GM12878 (cell line): Measurements from ENCODE around the gene SEMA7A. TPM values are rescaled to one million over a fixed set of nuclear protein-coding genes. Genes with fewer than 3 reads are reported as not detected.

Experiments
- ATAC-seq: fragments of 200-7000 bp; cut with Tn5 transposase; 3 replicates; pipeline ENCODE4 v1.9.1; 2020; ENCODE audit warnings: mild to moderate bottlenecking, moderate library complexity
- BruUV-seq: library from RNA; stranded (reverse); fragments of 400-500 nt; replicated peaks from 2 replicates; lab custom pipeline; 2021; lab: Mats Ljungman, UMichigan
- CTCF ChIA-PET: fragments of 300-600 bp; sonication (Branson Sonifier 250); formaldehyde crosslinking; extraction: SDS; loops from one replicate; lab custom pipeline; 2021; ENCODE audit warnings: inconsistent platforms; lab: Yijun Ruan, JAX
- POLR2A ChIA-PET: fragments of 350-600 bp; formaldehyde crosslinking; extraction: SDS; loops from one replicate; lab custom pipeline; 2021; ENCODE audit warnings: inconsistent platforms; lab: Charles Lee
- RAD21 ChIA-PET: fragments of 300-600 bp; sonication (Branson Sonifier 250); formaldehyde crosslinking; loops from one replicate; lab custom pipeline; 2023; ENCODE audit warnings: antibody characterized with exemption; ENCODE audit not compliant: unreplicated experiment; lab: Charles Lee
- SMC1A ChIA-PET: fragments of 300-600 bp; sonication (Branson Sonifier 250); formaldehyde crosslinking; loops from one replicate; lab custom pipeline; 2023; ENCODE audit not compliant: unreplicated experiment, uncharacterized antibody; lab: Charles Lee
- DNase-seq: peaks from one replicate; pipeline ENCODE4 v3.0.0-alpha.2; 2011; ENCODE audit warnings: low read depth, low spot score
- FAIRE-seq: peaks from 3 replicates; lab custom pipeline; 2011; peaks lifted over from hg19 to GRCh38; lab: Jason Lieb, UNC
- H2AFZ ChIP-seq: 2 replicates; pipeline ENCODE4 v1.6.0; 2011; ENCODE audit warnings: low read depth, low read length, control low read depth; ENCODE audit not compliant: control insufficient read depth
- H3K27ac ChIP-seq: 2 replicates; pipeline ENCODE4 v1.5.1; 2011; ENCODE audit warnings: control low read depth; ENCODE audit not compliant: control insufficient read depth, insufficient read depth
- H3K27me3 ChIP-seq, 2 experiments: replicated peaks in 1 of 2; 2 replicates each; pipeline versions ENCODE4 v1.6.0 to v1.6.1; 2011; ENCODE audit warnings: low read length in 1 of 2; ENCODE audit not compliant: control insufficient read depth in 2 of 2, insufficient read depth in 2 of 2
- H3K36me3 ChIP-seq, 2 experiments: 2 replicates each; pipeline ENCODE4 v1.5.1; 2011; ENCODE audit warnings: low read length in 1 of 2; ENCODE audit not compliant: control insufficient read depth in 2 of 2, insufficient read depth in 2 of 2
- H3K4me1 ChIP-seq: 2 replicates; pipeline ENCODE4 v1.6.1; 2011; ENCODE audit warnings: mild to moderate bottlenecking, low read length, moderate library complexity, mixed read lengths; ENCODE audit not compliant: control insufficient read depth, insufficient read depth
- H3K4me2 ChIP-seq: 2 replicates; pipeline ENCODE4 v1.6.0; 2011; ENCODE audit warnings: control low read depth; ENCODE audit not compliant: control insufficient read depth, insufficient read depth
- H3K4me3 ChIP-seq: fragments of 200-600 bp; sonication (generic); 2 replicates; pipeline ENCODE4 v1.5.1; 2016
- H3K79me2 ChIP-seq: 2 replicates; pipeline ENCODE4 v1.6.0; 2011; ENCODE audit warnings: low read length; ENCODE audit not compliant: control insufficient read depth, insufficient read depth
- H3K9ac ChIP-seq: 2 replicates; pipeline ENCODE4 v1.8.0; 2011; ENCODE audit warnings: low read length, control low read depth, mixed read lengths; ENCODE audit not compliant: control insufficient read depth, insufficient read depth
- H3K9me3 ChIP-seq: replicated peaks from 3 replicates; pipeline ENCODE4 v1.5.1; 2011; ENCODE audit warnings: mild to moderate bottlenecking, low read length; ENCODE audit not compliant: control insufficient read depth, insufficient read depth
- H4K20me1 ChIP-seq: 2 replicates; pipeline ENCODE4 v1.6.0; 2011; ENCODE audit not compliant: control insufficient read depth, insufficient read depth
- ASH2L ChIP-seq: fragments of 300-600, 200-600 bp; sonication (generic); IDR thresholded peaks from 2 replicates; pipeline ENCODE4 v1.6.1; 2017; ENCODE audit warnings: low read depth, mild to moderate bottlenecking, borderline replicate concordance
- BHLHE40 ChIP-seq, 2 experiments: fragments of 450-650 bp in 1 of 2; IDR thresholded peaks; 2 replicates each; pipeline ENCODE4 v1.6.1; 2011 to 2017; ENCODE audit warnings: low read depth in 2 of 2, borderline replicate concordance in 1 of 2, improper control_type of control experiment in 1 of 2, low read length in 1 of 2, mild to moderate bottlenecking in 1 of 2
- BMI1 ChIP-seq: fragments of 450-650 bp; IDR thresholded peaks from 2 replicates; pipeline ENCODE4 v1.6.1; 2016; ENCODE audit warnings: mild to moderate bottlenecking, moderate library complexity, borderline replicate concordance
- EGR1 ChIP-seq, 2 experiments: IDR thresholded peaks; 1 replicate in 1 of 2; 2 replicates in 1 of 2; pipeline ENCODE4 v1.6.1; 2011 to 2012; ENCODE audit warnings: low read depth in 2 of 2, low read length in 2 of 2, borderline replicate concordance in 1 of 2, mild to moderate bottlenecking in 1 of 2, moderate library complexity in 1 of 2
- MEF2A ChIP-seq: IDR thresholded peaks from 2 replicates; pipeline ENCODE4 v1.6.1; 2011; ENCODE audit warnings: low read depth, mild to moderate bottlenecking, low read length, moderate library complexity; ENCODE audit not compliant: insufficient read depth
- NR2C1 ChIP-seq: fragments of 450-650 bp; IDR thresholded peaks from 2 replicates; pipeline ENCODE4 v1.6.1; 2017; ENCODE audit warnings: antibody characterized with exemption, mild to moderate bottlenecking, moderate library complexity
- PAX5 ChIP-seq: IDR thresholded peaks from 2 replicates; pipeline ENCODE4 v1.6.1; 2011; ENCODE audit warnings: low read depth, low read length, borderline replicate concordance
- STAT1 ChIP-seq: fragments of 450-650 bp; conservative IDR thresholded peaks from 2 replicates; pipeline ENCODE4 v1.6.1; 2014; ENCODE audit warnings: antibody characterized with exemption, mild to moderate bottlenecking
- TAF1 ChIP-seq: IDR thresholded peaks from 2 replicates; pipeline ENCODE4 v1.6.1; 2011; ENCODE audit warnings: mild to moderate bottlenecking, low read depth, low read length, borderline replicate concordance
- ZNF24 ChIP-seq: fragments of 450-650 bp; IDR thresholded peaks from 2 replicates; pipeline ENCODE4 v1.6.1; 2017; ENCODE audit warnings: antibody characterized with exemption, mild to moderate bottlenecking
- ZNF384 ChIP-seq: IDR thresholded peaks from 2 replicates; pipeline ENCODE4 v1.6.1; 2012; ENCODE audit warnings: low read depth, mild to moderate bottlenecking, low read length, improper control_type of control experiment, borderline replicate concordance
- WGBS: methylation state at CpG from one replicate; pipeline ENCODE4 v1.1.6; 2016; ENCODE audit warnings: low lambda C conversion rate; ENCODE audit not compliant: insufficient replicate concordance, insufficient coverage; ENCODE audit errors: missing lambda C conversion rate; 5-methylcytosine and 5-hydroxymethylcytosine counted together
- in situ Hi-C: fragments of 300-500 bp; cut with MboI; formaldehyde crosslinking; loops from 9 replicates; pipeline ENCODE4 v1.14.3; 2018; ENCODE audit warnings: mixed read lengths
- intact Hi-C: fragments of 100-400 bp; cut with micrococcal nuclease; formaldehyde crosslinking; loops from one replicate; pipeline ENCODE4 v1.14.2; 2022; ENCODE audit not compliant: unreplicated experiment
- polyA plus RNA-seq, 11 experiments: library from polyadenylated mRNA; depleted of rRNA in 4 of 11; unstranded in 6 of 11; stranded (reverse) in 5 of 11; fragments of >200 nt; fragmentation: Nextera tagmentation in 4 of 11; fragmentation: Illumina TruSeq in 1 of 11; extraction: Ambion mirVana in 4 of 11; extraction: Trizol in 1 of 11; gene quantifications; 1 replicate in 1 of 11; 2 replicates in 10 of 11; pipeline versions ENCODE4 v1.2.1 to v1.2.3, GENCODE V29; 2011 to 2016; ENCODE audit warnings: inconsistent platforms in 2 of 11, missing spikeins in 2 of 11, low read depth in 1 of 11
- total RNA-seq, 4 experiments: library from RNA; depleted of rRNA in 3 of 4; stranded (reverse); fragments of >200 nt in 3 of 4; fragmentation: Illumina TruSeq in 1 of 4; extraction: Trizol in 1 of 4; gene quantifications; 2 replicates each; pipeline versions ENCODE4 v1.2.1 to v1.2.3, GENCODE V29; 2013 to 2021
- TF ChIP-seq, protein P1 (sequence below): IDR thresholded peaks from 2 replicates; pipeline ENCODE4 v1.6.1; 2012; ENCODE audit warnings: low read depth, low read length, improper control_type of control experiment
- TF ChIP-seq, protein P2 (sequence below): fragments of 450-650 bp; IDR thresholded peaks from 2 replicates; pipeline ENCODE4 v1.6.1; 2017; ENCODE audit warnings: borderline replicate concordance
- TF ChIP-seq, protein P3 (sequence below): IDR thresholded peaks from 2 replicates; pipeline ENCODE4 v1.6.1; 2011; ENCODE audit warnings: low read depth, low read length, improper control_type of control experiment, borderline replicate concordance
- TF ChIP-seq, protein P4 (sequence below): IDR thresholded peaks from 2 replicates; pipeline ENCODE4 v1.6.1; 2012; ENCODE audit warnings: low read depth, low read length, improper control_type of control experiment

Gene SEMA7A
- total and polyA plus RNA-seq, 10 of the 15 experiments (the other 5 are each of a cell fraction or from before 2014, with no cell fraction given), result 0.08 to 112 (median 53.5) TPM

DNA sequence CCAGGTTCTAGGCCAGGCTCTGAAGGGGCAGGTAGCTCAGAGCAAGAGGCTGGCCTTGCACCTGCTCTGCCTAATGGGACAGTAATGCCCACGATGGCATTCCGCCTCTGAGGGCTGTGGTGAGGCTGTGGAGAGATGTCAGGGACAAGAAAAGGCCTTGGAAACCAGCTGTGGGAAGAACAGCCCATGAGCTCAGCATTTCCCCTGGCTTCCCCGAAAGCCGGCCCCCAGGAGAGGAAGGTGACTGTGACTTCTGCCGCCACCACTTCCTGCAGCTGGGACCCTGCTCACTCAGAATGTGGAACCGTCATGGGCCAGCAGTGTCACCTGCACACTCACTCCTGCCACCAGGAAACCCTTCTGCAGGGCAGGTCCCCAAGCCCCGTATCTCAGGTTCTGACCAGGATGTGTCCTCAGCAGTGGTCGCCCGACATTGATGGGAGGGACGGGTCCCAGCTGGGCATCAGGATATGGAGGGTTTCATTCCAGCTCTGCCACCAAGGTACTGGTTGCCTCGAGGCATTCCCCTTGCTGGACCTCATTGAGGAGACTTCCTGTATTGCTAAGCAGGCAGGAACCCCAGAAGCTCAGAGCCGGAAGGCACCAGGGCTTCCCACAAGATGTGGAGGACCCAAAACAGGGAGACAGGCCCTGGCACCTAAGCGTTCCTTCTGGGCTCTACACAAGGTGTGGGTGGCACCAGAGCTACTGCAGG is 30.7 kb downstream of the SEMA7A start (continued):
- TF ChIP-seq PAX5, result peak; percentile 96
- TF ChIP-seq, protein P1, sequence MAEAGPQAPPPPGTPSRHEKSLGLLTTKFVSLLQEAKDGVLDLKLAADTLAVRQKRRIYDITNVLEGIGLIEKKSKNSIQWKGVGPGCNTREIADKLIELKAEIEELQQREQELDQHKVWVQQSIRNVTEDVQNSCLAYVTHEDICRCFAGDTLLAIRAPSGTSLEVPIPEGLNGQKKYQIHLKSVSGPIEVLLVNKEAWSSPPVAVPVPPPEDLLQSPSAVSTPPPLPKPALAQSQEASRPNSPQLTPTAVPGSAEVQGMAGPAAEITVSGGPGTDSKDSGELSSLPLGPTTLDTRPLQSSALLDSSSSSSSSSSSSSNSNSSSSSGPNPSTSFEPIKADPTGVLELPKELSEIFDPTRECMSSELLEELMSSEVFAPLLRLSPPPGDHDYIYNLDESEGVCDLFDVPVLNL, result no peak
- TF ChIP-seq BMI1, result no peak
- TF ChIP-seq ZNF384, result no peak
- TF ChIP-seq, protein P2, sequence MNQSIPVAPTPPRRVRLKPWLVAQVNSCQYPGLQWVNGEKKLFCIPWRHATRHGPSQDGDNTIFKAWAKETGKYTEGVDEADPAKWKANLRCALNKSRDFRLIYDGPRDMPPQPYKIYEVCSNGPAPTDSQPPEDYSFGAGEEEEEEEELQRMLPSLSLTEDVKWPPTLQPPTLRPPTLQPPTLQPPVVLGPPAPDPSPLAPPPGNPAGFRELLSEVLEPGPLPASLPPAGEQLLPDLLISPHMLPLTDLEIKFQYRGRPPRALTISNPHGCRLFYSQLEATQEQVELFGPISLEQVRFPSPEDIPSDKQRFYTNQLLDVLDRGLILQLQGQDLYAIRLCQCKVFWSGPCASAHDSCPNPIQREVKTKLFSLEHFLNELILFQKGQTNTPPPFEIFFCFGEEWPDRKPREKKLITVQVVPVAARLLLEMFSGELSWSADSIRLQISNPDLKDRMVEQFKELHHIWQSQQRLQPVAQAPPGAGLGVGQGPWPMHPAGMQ, result no peak
- peak; percentile 47; the same call in 1 of the 2 replicates for TF ChIP-seq MEF2A

DNA sequence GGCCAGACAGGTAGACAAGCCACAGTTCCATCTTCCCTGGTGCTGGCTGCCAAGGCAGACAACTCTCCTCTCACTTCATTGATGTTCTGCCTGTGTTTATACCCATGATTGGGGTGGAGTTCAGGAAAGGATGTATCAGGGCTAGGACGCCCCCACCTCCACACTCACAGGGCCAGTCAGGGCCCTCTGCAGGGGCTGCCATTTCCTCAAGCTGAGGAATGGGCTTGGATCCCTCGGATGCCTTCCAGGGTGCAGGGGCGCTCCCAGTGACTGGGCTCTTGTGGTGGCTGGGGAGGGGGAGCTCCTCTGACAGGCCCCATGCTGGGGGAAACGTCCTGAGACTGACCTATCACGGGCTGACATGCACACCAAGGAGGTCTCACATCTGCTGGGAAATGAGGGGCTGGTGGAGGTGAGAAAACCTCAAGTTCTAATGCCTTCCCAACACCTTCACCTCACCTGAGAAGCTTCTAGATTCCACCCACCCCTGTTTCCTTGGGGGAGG is 31.4 kb downstream of the SEMA7A start:
- ChIA-PET CTCF (interaction anchor here (0.6 to 15.7 kb wide), 16 partner anchors 9 to 386 kb away, joined by 3 to 226 read pairs (median 4); partner anchors contain the start of genes SEMA7A and UBL7), RAD21 (interaction anchor here (0.8 to 20.3 kb wide), 12 partner anchors 8 to 388 kb away, joined by 3 to 496 read pairs (median 8); partner anchors contain the start of genes ARID3B and SEMA7A), SMC1A (interaction anchor here (0.8 to 12.5 kb wide), 11 partner anchors 7 to 385 kb away, joined by 3 to 336 read pairs (median 7); partner anchors contain the start of gene SEMA7A), POLR2A (interaction anchor here (0.8 to 15.4 kb wide), 9 partner anchors 8 to 388 kb away, joined by 3 to 325 read pairs (median 8); partner anchors contain the start of genes SEMA7A and UBL7)
- Histone ChIP-seq H3K36me3 (no peaks in the 10 kb centered on the region), H2AFZ (no peak overlapping the region), H3K9me3 (no peaks in the 10 kb centered on the region), H3K27ac (peak overlapping the region; percentile 100), H4K20me1 (no peaks in the 10 kb centered on the region), H3K79me2 (peaks cover 44% of the 10 kb centered on the region), H3K9ac (peak overlapping the region; percentile 85), H3K4me2 (peak overlapping the region; percentile 100), H3K4me3 (peak overlapping the region; percentile 59; the same call in 1 of the 2 replicates), H3K4me1 (peaks cover 80% of the 10 kb centered on the region), H3K27me3 (no peaks in the 10 kb centered on the region)
- DNase-seq, result no peak
- in situ Hi-C loops, result no loop called here
- 0% methylated on average over 5 of the region's 5 CpGs for WGBS
- no peak for FAIRE-seq
- ATAC-seq, result no peak
- intact Hi-C loops, result no loop called here
- BruUV-seq, result no TSS peak
- TF ChIP-seq NR2C1, result no peak
- no peak for TF ChIP-seq ASH2L
- TF ChIP-seq, protein P3, sequence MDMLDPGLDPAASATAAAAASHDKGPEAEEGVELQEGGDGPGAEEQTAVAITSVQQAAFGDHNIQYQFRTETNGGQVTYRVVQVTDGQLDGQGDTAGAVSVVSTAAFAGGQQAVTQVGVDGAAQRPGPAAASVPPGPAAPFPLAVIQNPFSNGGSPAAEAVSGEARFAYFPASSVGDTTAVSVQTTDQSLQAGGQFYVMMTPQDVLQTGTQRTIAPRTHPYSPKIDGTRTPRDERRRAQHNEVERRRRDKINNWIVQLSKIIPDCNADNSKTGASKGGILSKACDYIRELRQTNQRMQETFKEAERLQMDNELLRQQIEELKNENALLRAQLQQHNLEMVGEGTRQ, result no peak
- TF ChIP-seq ZNF24, result 0 out of 2 replicates have a peak, but pooled peaks have one; percentile 14
- 0 out of 4 replicates have a peak, but pooled peaks of 1 of the 2 experiments have one; percentile 7 for TF ChIP-seq BHLHE40 (IDR thresholded peaks at IDR 0.05; ENCODE audit: borderline replicate concordance in 1 of 2, low read depth in 2 of 2, low read length in 1 of 2)
- TF ChIP-seq, protein P4, sequence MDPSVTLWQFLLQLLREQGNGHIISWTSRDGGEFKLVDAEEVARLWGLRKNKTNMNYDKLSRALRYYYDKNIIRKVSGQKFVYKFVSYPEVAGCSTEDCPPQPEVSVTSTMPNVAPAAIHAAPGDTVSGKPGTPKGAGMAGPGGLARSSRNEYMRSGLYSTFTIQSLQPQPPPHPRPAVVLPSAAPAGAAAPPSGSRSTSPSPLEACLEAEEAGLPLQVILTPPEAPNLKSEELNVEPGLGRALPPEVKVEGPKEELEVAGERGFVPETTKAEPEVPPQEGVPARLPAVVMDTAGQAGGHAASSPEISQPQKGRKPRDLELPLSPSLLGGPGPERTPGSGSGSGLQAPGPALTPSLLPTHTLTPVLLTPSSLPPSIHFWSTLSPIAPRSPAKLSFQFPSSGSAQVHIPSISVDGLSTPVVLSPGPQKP, result no peak
- TF ChIP-seq STAT1, result no peak
- 0 out of 3 replicates have a peak, but pooled peaks of 1 of the 2 experiments have one; percentile 10 for TF ChIP-seq EGR1 (IDR thresholded peaks at IDR 0.05; ENCODE audit: borderline replicate concordance in 1 of 2, low read depth in 2 of 2, low read length in 2 of 2)
- 0 out of 2 replicates have a peak, but pooled peaks have one; percentile 18 for TF ChIP-seq TAF1
